Stimulated activated CD8-positive, alpha-beta memory T cell treated with anti-CD3 and anti-CD28 coated beads, Interleukin-4, amount 100 ng/mL, for 1 hour (primary cell): ENCODE results near the gene HNRNPA2B1.
"Not testable (repeated sequence)": the region's sequence is repeated elsewhere in the genome, so short reads cannot be mapped to it uniquely, and the experiment has no call there.

ENCODE experiments used
- DNase-seq, 2 donors: peaks; one replicate each; pipeline ENCODE4 v3.0.0-alpha.2; 2020; ENCODE audit warnings: low read depth in 2 of 2, low spot score in 1 of 2

HNRNPA2B1 gene

GRCh38 chr7:26198133-26198780 lies 2.3 kb downstream of the HNRNPA2B1 start:
- DNase-seq = no peak

- no peak for DNase-seq
Observed at GRCh38 chr7:26197153-26198115, 3.1 kb downstream of the HNRNPA2B1 start.

- no peak for DNase-seq
Observed at GRCh38 chr7:26195867-26196657, 4.5 kb downstream of the HNRNPA2B1 start.

- no peak for DNase-seq
Observed at GRCh38 chr7:26195182-26195581, 5.4 kb downstream of the HNRNPA2B1 start.

- not testable (repeated sequence) for DNase-seq
Observed at GRCh38 chr7:26194764-26195163, 5.8 kb downstream of the HNRNPA2B1 start.

- DNase-seq = no peak
Observed at GRCh38 chr7:26193432-26194207, 6.9 kb downstream of the HNRNPA2B1 start.

- no peak for DNase-seq
Observed at GRCh38 chr7:26192485-26193087, 8.0 kb downstream of the HNRNPA2B1 start.

- no peak for DNase-seq
Observed at GRCh38 chr7:26191974-26192479, 8.5 kb downstream of the HNRNPA2B1 start.

- no peak for DNase-seq
Observed at GRCh38 chr7:26191233-26191973, 9.1 kb downstream of the HNRNPA2B1 start.

- no peak for DNase-seq
Observed at GRCh38 chr7:26190417-26190869, 10.1 kb downstream of the HNRNPA2B1 start.

- DNase-seq = no peak
Observed at GRCh38 chr7:26189697-26190096, 10.8 kb downstream of the HNRNPA2B1 start.

GRCh38 chr7:26188957-26189541 lies 11.5 kb downstream of the HNRNPA2B1 start:
- DNase-seq = no peak

- DNase-seq = no peak
Observed at GRCh38 chr7:26188206-26188956, 12.2 kb downstream of the HNRNPA2B1 start.

- no peak for DNase-seq
Observed at GRCh38 chr7:26187380-26188205, 13.0 kb downstream of the HNRNPA2B1 start.

GRCh38 chr7:26186364-26187311 lies 13.9 kb downstream of the HNRNPA2B1 start:
- DNase-seq = no peak

- DNase-seq = no peak
Observed at GRCh38 chr7:26185844-26186180, 14.7 kb downstream of the HNRNPA2B1 start.
